Keratinocyte (primary cell): ENCODE results near the gene PEAR1. TPM values are rescaled to one million over a fixed set of nuclear protein-coding genes. Genes with fewer than 3 reads are reported as not detected.

Experiments
- DNase-seq: peaks from one replicate; pipeline ENCODE4 v3.0.0-alpha.2; 2011; ENCODE audit warnings: low read depth, missing footprints, low spot score
- FAIRE-seq: peaks from 2 replicates; lab custom pipeline; 2011; peaks lifted over from hg19 to GRCh38; lab: Jason Lieb, UNC
- H2AFZ ChIP-seq: 2 replicates; pipeline ENCODE4 v1.6.0; 2012; ENCODE audit warnings: low read length, control low read depth, inconsistent platforms; ENCODE audit not compliant: control insufficient read depth
- H3K27ac ChIP-seq: 2 replicates; pipeline ENCODE4 v1.5.1; 2011; ENCODE audit warnings: low read length; ENCODE audit not compliant: control insufficient read depth, insufficient read depth
- H3K27me3 ChIP-seq: 3 replicates; pipeline ENCODE4 v1.6.0; 2011; ENCODE audit warnings: low read length; ENCODE audit not compliant: control insufficient read depth, insufficient read depth; ENCODE audit errors: extremely low read depth
- H3K36me3 ChIP-seq, 2 experiments: 2 replicates in 1 of 2; 3 replicates in 1 of 2; pipeline ENCODE4 v1.5.1; 2011; ENCODE audit warnings: low read length in 2 of 2, mild to moderate bottlenecking in 1 of 2; ENCODE audit not compliant: control insufficient read depth in 2 of 2, insufficient read depth in 2 of 2; ENCODE audit errors: extremely low read depth in 1 of 2
- H3K4me1 ChIP-seq: 3 replicates; pipeline ENCODE4 v1.5.1; 2011; ENCODE audit warnings: low read length; ENCODE audit not compliant: control insufficient read depth, insufficient read depth; ENCODE audit errors: extremely low read depth
- H3K4me2 ChIP-seq: 3 replicates; pipeline ENCODE4 v1.6.0; 2011; ENCODE audit warnings: low read depth, low read length; ENCODE audit not compliant: control insufficient read depth, insufficient read depth; ENCODE audit errors: extremely low read depth
- H3K4me3 ChIP-seq, 3 experiments: fragments of 200-600 bp in 1 of 3; sonication (generic) in 1 of 3; 2 replicates in 2 of 3; 3 replicates in 1 of 3; pipeline ENCODE4 v1.5.1; 2011 to 2016; ENCODE audit warnings: low read length in 3 of 3, mild to moderate bottlenecking in 3 of 3, control low read depth in 2 of 3, inconsistent platforms in 1 of 3, low read depth in 1 of 3, mixed read lengths in 1 of 3, mixed run types in 1 of 3, moderate library complexity in 1 of 3; ENCODE audit not compliant: control insufficient read depth in 2 of 3, insufficient read depth in 2 of 3; ENCODE audit errors: extremely low read depth in 1 of 3
- H3K79me2 ChIP-seq: 2 replicates; pipeline ENCODE4 v1.6.0; 2012; ENCODE audit warnings: low read length; ENCODE audit not compliant: control insufficient read depth, insufficient read depth
- H3K9ac ChIP-seq: 3 replicates; pipeline ENCODE4 v1.6.0; 2011; ENCODE audit warnings: low read length; ENCODE audit not compliant: control insufficient read depth, insufficient read depth; ENCODE audit errors: extremely low read depth
- H3K9me1 ChIP-seq: 3 replicates; pipeline ENCODE4 v1.6.0; 2011; ENCODE audit warnings: low read length; ENCODE audit not compliant: control insufficient read depth, insufficient read depth; ENCODE audit errors: extremely low read depth
- H3K9me3 ChIP-seq: 2 replicates; pipeline ENCODE4 v1.5.1; 2012; ENCODE audit warnings: low read depth, low read length; ENCODE audit not compliant: control insufficient read depth
- H4K20me1 ChIP-seq: 3 replicates; pipeline ENCODE4 v1.6.0; 2011; ENCODE audit warnings: low read length; ENCODE audit not compliant: control insufficient read depth, insufficient read depth; ENCODE audit errors: extremely low read depth
- CTCF ChIP-seq, 3 experiments: IDR thresholded peaks in 1 of 3; conservative IDR thresholded peaks in 1 of 3; optimal IDR thresholded peaks in 1 of 3; 2 replicates in 2 of 3; 3 replicates in 1 of 3; pipeline versions ENCODE3 to v1.5.1; 2011; ENCODE audit warnings: low read length in 3 of 3, mild to moderate bottlenecking in 3 of 3, moderate library complexity in 2 of 3, control low read depth in 1 of 3, inconsistent platforms in 1 of 3; ENCODE audit not compliant: insufficient read depth in 2 of 3; ENCODE audit errors: extremely low read depth in 1 of 3
- EZH2 ChIP-seq: IDR thresholded peaks from one replicate; pipeline ENCODE4 v1.6.1; 2012; ENCODE audit warnings: inconsistent platforms, mild to moderate bottlenecking, low read length, moderate library complexity
- dilution Hi-C: fragments of 300-500 bp; cut with MboI; formaldehyde crosslinking; loops from one replicate; pipeline ENCODE4 v1.7.0; 2020; ENCODE audit warnings: low sequenced_read_pairs; ENCODE audit not compliant: extremely low pct_ligation_motif_present
- polyA plus RNA-seq, 5 experiments: library from polyadenylated mRNA; depleted of rRNA in 3 of 5; stranded (reverse) in 3 of 5; stranded (forward) in 1 of 5; unstranded in 1 of 5; fragments of >200 nt; gene quantifications; 1 replicate in 1 of 5; 2 replicates in 3 of 5; 3 replicates in 1 of 5; pipeline versions ENCODE4 v1.2.1 to v1.2.3, GENCODE V29; 2011 to 2012; ENCODE audit warnings: missing spikeins in 2 of 5, low read depth in 1 of 5, low replicate concordance in 1 of 5

Gene PEAR1
- polyA plus RNA-seq, 1 donor (not counting 4 experiments of a cell fraction or from before 2014, with no cell fraction given) = 4.2 TPM

GRCh38 chr1:156879876-156880275 is 13.6 kb upstream of the PEAR1 start:
- no peak overlapping the region for H3K27ac ChIP-seq
- no peak overlapping the region for H3K4me3 ChIP-seq
- no peaks in the 10 kb centered on the region for H3K79me2 ChIP-seq
- TF ChIP-seq CTCF (optimal IDR thresholded peaks at IDR 0.05 in 1 of 3, IDR thresholded peaks at IDR 0.05 in 1 of 3, conservative IDR thresholded peaks at IDR 0.05 in 1 of 3; ENCODE audit: extremely low read depth in 1 of 3, insufficient read depth in 2 of 3, low read length in 3 of 3) (no peak), EZH2 (no peak)
- H3K36me3 ChIP-seq = no peaks in the 10 kb centered on the region
- DNase-seq (no peak), FAIRE-seq (no peak)
- no peak overlapping the region for H3K4me2 ChIP-seq
- H3K9ac ChIP-seq = no peak overlapping the region
- no peak overlapping the region for H2AFZ ChIP-seq
- H3K27me3 ChIP-seq = peaks cover 68% of the 10 kb centered on the region
- H3K9me1 ChIP-seq = no peaks in the 10 kb centered on the region
- peaks cover 3% of the 10 kb centered on the region for H4K20me1 ChIP-seq
- dilution Hi-C loops = no loop called here
- H3K4me1 ChIP-seq = no peaks in the 10 kb centered on the region
- no peaks in the 10 kb centered on the region for H3K9me3 ChIP-seq

GRCh38 chr1:156880473-156880872 is 13.0 kb upstream of the PEAR1 start:
- H3K9me3 ChIP-seq = no peaks in the 10 kb centered on the region
- peaks cover 3% of the 10 kb centered on the region for H4K20me1 ChIP-seq
- dilution Hi-C loops = no loop called here
- no peak overlapping the region for H2AFZ ChIP-seq
- DNase-seq (no peak), FAIRE-seq (no peak)
- H3K36me3 ChIP-seq = no peaks in the 10 kb centered on the region
- H3K4me2 ChIP-seq = no peak overlapping the region
- no peaks in the 10 kb centered on the region for H3K79me2 ChIP-seq
- no peaks in the 10 kb centered on the region for H3K4me1 ChIP-seq
- no peaks in the 10 kb centered on the region for H3K9me1 ChIP-seq
- H3K4me3 ChIP-seq = no peak overlapping the region
- H3K27ac ChIP-seq = no peak overlapping the region
- no peak for TF ChIP-seq EZH2
- TF ChIP-seq CTCF (optimal IDR thresholded peaks at IDR 0.05 in 1 of 3, IDR thresholded peaks at IDR 0.05 in 1 of 3, conservative IDR thresholded peaks at IDR 0.05 in 1 of 3; ENCODE audit: extremely low read depth in 1 of 3, insufficient read depth in 2 of 3, low read length in 3 of 3) = no peak
- H3K9ac ChIP-seq = no peak overlapping the region
- H3K27me3 ChIP-seq = peaks cover 66% of the 10 kb centered on the region
